AG04450 (cell line): ENCODE results near the gene LIX1. TPM values are rescaled to one million over a fixed set of nuclear protein-coding genes. Genes with fewer than 3 reads are reported as not detected.

Experiments
- CTCF ChIA-PET: fragments of 300-600, 350-600 bp; formaldehyde crosslinking; extraction: SDS; loops from one replicate; lab custom pipeline; 2022; ENCODE audit warnings: antibody characterized with exemption, inconsistent platforms; lab: Charles Lee
- POLR2A ChIA-PET: fragments of 350-600 bp; formaldehyde crosslinking; extraction: SDS; loops from one replicate; lab custom pipeline; 2021; ENCODE audit warnings: antibody characterized with exemption, inconsistent platforms; lab: Yijun Ruan, JAX
- DNase-seq: peaks from one replicate; pipeline ENCODE4 v3.0.0-alpha.2; 2011; ENCODE audit warnings: low read depth, low spot score
- H3K27ac ChIP-seq: one replicate; pipeline ENCODE4 v1.5.1; 2012; ENCODE audit warnings: low read depth, low read length, control low read depth
- H3K27me3 ChIP-seq: one replicate; pipeline ENCODE4 v1.6.0; 2012; ENCODE audit warnings: low read length; ENCODE audit not compliant: control insufficient read depth, insufficient read depth
- H3K4me3 ChIP-seq: 2 replicates; pipeline ENCODE4 v1.5.1; 2011; ENCODE audit warnings: mild to moderate bottlenecking, low read depth, low read length, control low read depth
- H3K9me3 ChIP-seq: 2 replicates; pipeline ENCODE4 v1.5.1; 2012; ENCODE audit warnings: low read length; ENCODE audit not compliant: control insufficient read depth, insufficient read depth
- CTCF ChIP-seq: IDR thresholded peaks from 2 replicates; pipeline ENCODE4 v1.5.1; 2011; ENCODE audit warnings: low read depth, low read length, control low read depth, inconsistent platforms
- polyA plus RNA-seq: library from polyadenylated mRNA; depleted of rRNA; stranded (reverse); fragments of >200 nt; gene quantifications from 2 replicates; pipeline ENCODE4 v1.2.3, GENCODE V29; 2011

The LIX1 gene
- polyA plus RNA-seq, 1 experiment = not detected

- no peak for TF ChIP-seq CTCF
- no peaks in the 10 kb centered on the region for H3K9me3 ChIP-seq
- ChIA-PET CTCF (no interaction called here), POLR2A (no interaction called here)
- H3K27me3 ChIP-seq = peaks cover 5% of the 10 kb centered on the region
- no peak overlapping the region for H3K4me3 ChIP-seq
- DNase-seq = no peak
- H3K27ac ChIP-seq = no peak overlapping the region
These were observed 70.4 kb downstream of the LIX1 start for GRCh38 chr5:97071993-97072392.

DNA sequence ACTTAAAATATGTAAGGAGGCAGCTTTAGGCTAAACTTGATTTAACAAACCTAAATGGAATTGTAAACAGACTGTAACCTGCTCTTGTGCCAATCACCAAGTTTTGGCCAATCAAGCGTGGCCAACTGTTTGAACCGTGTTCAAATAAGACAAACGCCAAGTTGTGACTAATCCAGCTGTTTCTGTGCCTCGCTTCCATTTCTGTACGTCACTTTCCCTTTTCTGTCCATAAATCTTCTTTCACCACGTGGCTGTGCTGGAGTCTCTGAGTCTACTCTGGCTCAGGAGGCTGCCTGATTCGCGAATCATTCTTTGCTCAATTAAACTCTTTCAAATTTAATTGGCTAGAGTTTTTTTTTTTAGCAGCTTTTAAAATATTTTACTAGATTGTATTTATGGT, 71.3 kb downstream of the LIX1 start:
- CTCF ChIA-PET = interaction anchor here (0.6 to 1.1 kb wide), 3 partner anchors 25 to 90 kb away, joined by 3 to 4 read pairs (median 4); no protein-coding TSS in a partner anchor
- peaks cover 5% of the 10 kb centered on the region for H3K27me3 ChIP-seq
- no peak for TF ChIP-seq CTCF
- DNase-seq = peak; percentile 54
- POLR2A ChIA-PET = interaction anchor here (0.6 to 0.9 kb wide), 3 partner anchors 9 to 403 kb away, joined by 3 to 4 read pairs (median 3); no protein-coding TSS in a partner anchor
- H3K4me3 ChIP-seq = no peak overlapping the region
- H3K9me3 ChIP-seq = no peaks in the 10 kb centered on the region
- no peak overlapping the region for H3K27ac ChIP-seq

- ChIA-PET POLR2A (no interaction called here), CTCF (interaction anchor here (0.6 kb wide), 1 partner anchor 91 kb away, joined by 3 read pairs; no protein-coding TSS in a partner anchor)
- Histone ChIP-seq H3K27me3 (peaks cover 5% of the 10 kb centered on the region), H3K4me3 (no peak overlapping the region), H3K27ac (no peak overlapping the region), H3K9me3 (no peaks in the 10 kb centered on the region)
- TF ChIP-seq CTCF = no peak
- no peak for DNase-seq
These were observed 72.2 kb downstream of the LIX1 start for GRCh38 chr5:97070234-97070633.

DNA sequence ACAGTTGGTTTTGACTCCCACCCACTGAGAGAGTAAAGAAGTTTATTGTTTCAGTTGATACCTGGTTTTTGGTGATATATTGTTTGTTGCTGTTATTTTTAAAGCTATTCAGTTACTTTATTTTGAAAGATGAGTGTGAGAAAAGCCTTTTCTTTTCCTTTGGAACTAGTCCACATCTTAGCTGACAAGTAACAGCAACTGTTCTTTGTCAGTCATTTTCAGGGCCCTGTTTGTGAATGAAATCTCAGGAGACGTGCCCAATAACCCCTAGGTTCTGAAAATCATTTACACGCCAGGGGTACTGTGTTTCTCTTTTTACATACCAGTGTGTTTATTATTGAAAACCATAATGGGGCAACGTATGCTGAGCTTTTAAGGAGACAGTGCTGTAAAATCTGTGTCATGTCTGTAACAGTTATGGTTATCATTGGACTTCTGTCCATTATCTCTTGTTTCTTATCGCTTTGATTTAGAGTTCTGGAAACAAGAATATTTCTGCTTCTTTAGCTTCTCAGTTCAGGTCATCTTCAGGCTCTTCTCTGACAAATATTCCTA, 75.0 kb downstream of the LIX1 start:
- ChIA-PET POLR2A (no interaction called here), CTCF (no interaction called here)
- Histone ChIP-seq H3K27me3 (peaks cover 4% of the 10 kb centered on the region), H3K4me3 (no peak overlapping the region), H3K9me3 (no peaks in the 10 kb centered on the region), H3K27ac (no peak overlapping the region)
- no peak for TF ChIP-seq CTCF
- no peak for DNase-seq

DNA sequence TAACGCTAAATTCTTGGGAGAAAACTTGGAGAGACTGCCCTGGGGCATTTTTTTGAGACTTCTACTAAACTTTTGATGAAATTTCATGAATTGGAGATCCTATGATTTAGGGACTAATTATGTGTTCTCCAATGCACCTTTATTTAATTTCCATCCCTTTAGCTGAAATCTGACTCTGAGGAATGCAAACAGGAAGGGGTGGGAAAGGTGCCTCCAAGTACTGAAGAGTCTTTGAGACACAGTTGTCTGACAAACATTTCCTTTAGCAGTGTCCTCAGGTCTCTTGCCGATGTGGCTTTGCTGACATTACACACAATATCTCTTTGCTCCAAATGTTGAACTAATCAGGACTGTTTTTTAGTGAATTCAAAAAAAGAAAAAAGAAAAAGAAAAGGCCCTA, 76.9 kb downstream of the LIX1 start:
- DNase-seq = no peak
- Histone ChIP-seq H3K27ac (no peak overlapping the region), H3K4me3 (no peak overlapping the region), H3K9me3 (no peaks in the 10 kb centered on the region), H3K27me3 (peaks cover 7% of the 10 kb centered on the region)
- CTCF ChIA-PET = interaction anchor here (0.5 kb wide), 1 partner anchor 80 kb away, joined by 5 read pairs; no protein-coding TSS in a partner anchor
- no peak for TF ChIP-seq CTCF
- POLR2A ChIA-PET = no interaction called here
